Choroid plexus epithelial cell (primary cell): ENCODE data around the gene ACSM6.
A peak's percentile ranks its signal among the peaks of the same experiment; 100 is the strongest.
"Not testable (repeated sequence)": the region's sequence is repeated elsewhere in the genome, so short reads cannot be mapped to it uniquely, and the experiment has no call there.

ENCODE experiments used
- DNase-seq: peaks from one replicate; pipeline ENCODE4 v3.0.0-alpha.2; 2010; ENCODE audit warnings: low read depth
- H3K4me3 ChIP-seq: 2 replicates; pipeline ENCODE4 v1.5.1; 2011; ENCODE audit warnings: low read depth, mild to moderate bottlenecking, control low read depth, low read length, moderate library complexity
- CTCF ChIP-seq: conservative IDR thresholded peaks from 2 replicates; pipeline ENCODE4 v1.5.1; 2011; ENCODE audit warnings: low read depth, mild to moderate bottlenecking, control low read depth, inconsistent platforms, low read length, moderate library complexity

The ACSM6 gene

GRCh38 chr10:95233377-95234034, 39.5 kb downstream of the ACSM6 start:
- H3K4me3 ChIP-seq = no peak overlapping the region
- DNase-seq = no peak
- no peak for TF ChIP-seq CTCF

GRCh38 chr10:95234951-95235350, 40.9 kb downstream of the ACSM6 start:
- no peak for TF ChIP-seq CTCF
- no peak overlapping the region for H3K4me3 ChIP-seq
- DNase-seq = no peak

- no peak for DNase-seq
- no peak for TF ChIP-seq CTCF
- no peak overlapping the region for H3K4me3 ChIP-seq
Measured at GRCh38 chr10:95235676-95236067, 41.6 kb downstream of the ACSM6 start.

- TF ChIP-seq CTCF = no peak
- peak; percentile 59 for DNase-seq
- no peak overlapping the region for H3K4me3 ChIP-seq
Measured at GRCh38 chr10:95236068-95236903, 42.2 kb downstream of the ACSM6 start.

- TF ChIP-seq CTCF = no peak
- DNase-seq = peak; percentile 15
- H3K4me3 ChIP-seq = no peak overlapping the region
Measured at GRCh38 chr10:95237376-95238170, 43.5 kb downstream of the ACSM6 start.

GRCh38 chr10:95240096-95240495, 46.1 kb downstream of the ACSM6 start:
- not testable (repeated sequence) for H3K4me3 ChIP-seq, DNase-seq

- TF ChIP-seq CTCF = no peak
- no peak for DNase-seq
Measured at GRCh38 chr10:95240811-95241210, 46.8 kb downstream of the ACSM6 start.

More at GRCh38 chr10:95240811-95241210, 46.8 kb downstream of the ACSM6 start:
- no peak overlapping the region for H3K4me3 ChIP-seq
